Stimulated activated naive CD4-positive, alpha-beta T cell treated with Interleukin-2 at 50 U/mL for 16 hours (primary cell): ENCODE data around the gene CSE1L.
"Not testable (repeated sequence)": the region's sequence is repeated elsewhere in the genome, so short reads cannot be mapped to it uniquely, and the experiment has no call there.

ENCODE experiments used
- DNase-seq: peaks from one replicate; lab custom pipeline; 2025; lab: John Stamatoyannopoulos, UW

CSE1L gene

GRCh38 chr20:49078310-49078709 lies 32.2 kb downstream of the CSE1L start:
- no peak for DNase-seq

GRCh38 chr20:49082295-49082694 lies 36.2 kb downstream of the CSE1L start:
- DNase-seq = not testable (repeated sequence)

DNA sequence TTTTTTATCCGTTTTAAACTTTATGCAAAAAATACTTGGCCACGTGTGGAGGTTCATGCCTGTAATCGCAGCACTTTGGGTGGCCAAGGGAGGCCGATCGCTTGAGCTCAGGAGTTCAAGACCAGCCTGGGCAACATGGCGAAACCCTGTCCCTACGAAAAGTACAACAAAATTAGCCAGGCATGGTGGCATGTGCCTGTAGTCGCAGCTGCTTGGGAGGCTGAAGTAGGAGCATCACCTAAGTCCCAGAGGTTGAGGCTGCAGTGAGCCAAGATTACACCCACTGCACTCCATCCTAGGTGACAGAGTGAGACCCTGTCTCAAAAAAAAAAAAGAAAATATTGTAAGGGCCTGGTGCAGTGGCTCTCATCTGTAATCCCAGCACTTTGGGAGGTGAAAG lies 45.0 kb downstream of the CSE1L start:
- DNase-seq = no peak

DNA sequence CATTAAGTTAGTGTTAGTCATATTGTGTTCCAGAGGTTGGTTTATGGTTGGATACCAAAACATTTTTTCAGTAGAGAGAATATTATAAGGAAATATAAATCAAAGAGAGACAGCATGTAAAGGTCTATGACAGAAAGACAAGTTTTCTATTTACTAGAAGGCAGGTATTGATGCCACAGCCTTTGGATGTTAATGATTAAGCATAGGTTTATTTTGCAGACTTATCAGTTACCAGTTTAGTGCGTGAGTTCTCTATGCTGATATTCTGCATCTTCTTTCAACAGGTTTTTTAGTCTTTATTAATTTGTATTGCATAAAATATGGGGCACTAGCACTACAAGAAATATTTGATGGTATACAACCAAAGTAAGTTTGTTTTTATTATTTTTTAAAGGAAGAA lies 45.6 kb downstream of the CSE1L start:
- DNase-seq = no peak

DNA sequence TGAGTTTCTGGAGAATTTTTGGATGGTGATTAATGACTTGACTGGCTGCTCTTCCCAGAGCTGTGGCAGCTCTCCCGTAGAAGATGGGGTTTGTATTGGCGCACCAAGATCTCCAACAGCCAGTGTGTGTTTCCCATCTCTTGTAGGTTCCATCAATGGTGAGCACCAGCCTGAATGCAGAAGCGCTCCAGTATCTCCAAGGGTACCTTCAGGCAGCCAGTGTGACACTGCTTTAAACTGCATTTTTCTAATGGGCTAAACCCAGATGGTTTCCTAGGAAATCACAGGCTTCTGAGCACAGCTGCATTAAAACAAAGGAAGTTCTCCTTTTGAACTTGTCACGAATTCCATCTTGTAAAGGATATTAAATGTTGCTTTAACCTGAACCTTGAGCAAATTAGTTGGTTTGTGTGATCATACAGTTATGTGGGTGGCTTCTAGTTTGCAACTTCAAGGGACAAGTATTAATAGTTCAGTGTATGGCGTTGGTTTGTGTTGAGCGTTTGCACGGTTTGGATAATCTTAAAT lies 50.2 kb downstream of the CSE1L start:
- no peak for DNase-seq

DNA sequence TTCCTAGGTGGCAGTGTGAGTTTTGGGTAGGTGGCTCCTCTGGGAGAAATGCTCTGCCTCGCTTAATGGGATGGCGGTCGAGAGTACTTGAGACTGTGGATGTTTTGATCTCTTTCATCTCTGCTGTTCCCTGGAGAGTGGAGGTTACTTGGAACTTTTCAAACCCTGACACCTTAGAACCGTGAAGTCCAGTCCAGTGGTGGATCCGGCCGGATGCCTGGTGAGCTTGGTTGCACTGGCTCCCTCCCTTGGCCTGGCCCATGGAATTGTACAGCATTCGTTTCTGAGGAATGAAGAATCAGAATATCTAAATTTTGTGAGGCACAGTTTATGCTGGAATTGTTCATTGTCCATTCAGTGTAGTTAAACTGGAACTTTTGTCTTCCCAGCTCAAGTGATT lies 51.0 kb downstream of the CSE1L start:
- no peak for DNase-seq

DNA sequence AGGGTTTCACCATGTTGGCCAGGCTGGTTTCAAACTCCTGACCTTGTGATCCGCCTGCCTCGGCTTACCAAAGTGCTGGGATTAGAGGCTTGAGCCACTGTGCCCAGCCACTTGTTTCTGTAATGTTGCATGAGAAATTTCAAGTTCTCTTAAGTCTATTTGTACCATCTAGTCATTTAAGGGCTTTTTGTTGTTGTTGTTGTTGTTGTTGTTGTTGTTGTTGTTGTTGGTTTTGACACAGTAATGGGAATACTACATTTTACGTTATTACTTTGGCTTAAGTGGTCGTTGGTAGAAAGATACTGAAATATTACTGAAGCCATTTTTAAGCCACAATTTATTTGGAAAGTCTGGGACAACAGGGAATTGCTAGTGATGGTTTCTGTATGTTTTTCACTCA lies 52.0 kb downstream of the CSE1L start:
- no peak for DNase-seq

DNA sequence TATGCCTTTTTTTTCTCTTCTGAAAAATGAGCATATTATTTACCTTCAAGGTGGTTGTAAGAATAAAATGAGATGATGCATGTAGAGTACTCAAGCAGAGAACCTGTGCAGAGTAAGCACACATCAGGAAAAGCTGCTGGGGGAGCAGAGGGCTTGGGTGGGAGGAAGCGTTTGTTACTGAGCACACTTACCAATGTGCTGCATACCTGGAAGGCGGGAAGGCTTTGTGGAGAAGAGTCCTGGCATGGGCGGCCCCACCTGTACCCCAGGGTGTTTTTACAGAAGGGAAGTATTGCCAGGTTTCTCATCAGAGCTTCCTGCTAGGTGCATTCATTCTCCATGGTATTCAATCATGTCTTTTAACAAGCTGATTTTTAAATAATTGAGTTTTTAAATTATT lies 52.9 kb downstream of the CSE1L start:
- no peak for DNase-seq

GRCh38 chr20:49100292-49100691 lies 54.2 kb downstream of the CSE1L start:
- DNase-seq = not testable (repeated sequence)

GRCh38 chr20:49100972-49101371 lies 54.9 kb downstream of the CSE1L start:
- DNase-seq = no peak

DNA sequence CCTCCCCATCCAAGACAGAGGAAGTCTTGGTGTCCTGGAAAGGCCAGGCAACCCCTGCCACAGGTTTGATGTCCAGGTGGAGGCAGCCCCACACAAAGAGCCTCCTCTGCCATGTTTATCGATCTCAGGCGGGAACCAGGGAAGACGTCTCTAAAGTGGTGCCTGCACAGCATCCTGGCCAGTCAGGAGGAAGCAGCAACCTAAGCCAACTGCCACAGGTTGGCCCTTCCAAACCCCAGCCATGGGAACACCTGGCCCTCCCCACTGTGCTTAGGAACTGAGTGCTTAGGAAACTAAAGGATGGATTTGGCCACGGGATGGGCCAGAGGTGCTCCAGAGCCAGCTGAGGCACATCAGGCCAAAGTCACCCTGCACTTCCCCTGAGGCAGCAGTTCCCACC lies 56.9 kb downstream of the CSE1L start:
- DNase-seq = no peak

DNA sequence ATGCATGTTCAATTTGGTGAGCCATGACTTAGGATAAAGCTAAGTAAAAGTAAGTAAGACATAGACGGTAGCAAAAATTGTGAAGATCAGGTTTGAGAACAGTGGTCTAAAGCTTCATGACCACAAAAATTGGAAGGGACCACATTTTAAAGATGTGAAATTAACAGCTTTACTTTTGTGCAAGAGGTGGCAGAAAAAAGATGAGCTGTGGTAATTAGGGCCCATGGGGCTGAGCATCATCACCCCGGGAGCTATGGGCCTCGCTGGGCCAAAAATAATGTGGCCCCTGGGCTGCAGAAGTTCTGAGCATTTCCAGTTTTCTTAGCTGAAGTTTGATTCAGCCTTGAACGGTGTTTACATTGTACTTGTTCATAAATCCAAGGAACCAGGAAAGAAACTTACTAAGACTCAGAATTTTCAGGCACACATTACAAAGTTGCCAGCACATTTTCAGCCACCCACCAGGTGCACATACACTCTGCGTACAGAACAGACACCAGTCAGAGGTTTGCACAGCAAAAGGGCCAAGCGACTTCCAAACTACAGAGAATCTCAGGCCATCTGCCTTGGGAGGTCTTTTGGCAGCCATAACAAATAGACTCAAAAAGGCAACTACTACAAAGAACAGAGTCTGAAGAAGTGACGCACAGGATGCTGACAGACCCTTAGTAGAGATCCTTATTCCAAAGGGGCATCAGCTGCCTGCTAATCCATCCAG lies 57.7 kb downstream of the CSE1L start:
- no peak for DNase-seq

DNA sequence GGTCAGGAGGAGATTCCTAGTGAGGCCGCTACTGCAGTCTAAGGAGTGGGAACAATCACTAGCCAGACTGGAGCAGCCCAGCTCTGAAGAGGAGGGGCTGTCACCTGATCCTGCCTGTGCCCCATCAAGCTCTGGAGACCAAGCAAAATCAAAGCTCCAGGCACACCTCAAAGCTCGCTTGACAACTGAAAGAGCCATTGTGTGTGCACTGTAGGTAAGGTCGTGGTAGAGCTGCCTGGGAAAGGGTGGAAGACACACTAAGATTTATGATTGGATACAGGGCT lies 58.2 kb downstream of the CSE1L start:
- DNase-seq = no peak

GRCh38 chr20:49104979-49105547 lies 59.0 kb downstream of the CSE1L start:
- not testable (repeated sequence) for DNase-seq

DNA sequence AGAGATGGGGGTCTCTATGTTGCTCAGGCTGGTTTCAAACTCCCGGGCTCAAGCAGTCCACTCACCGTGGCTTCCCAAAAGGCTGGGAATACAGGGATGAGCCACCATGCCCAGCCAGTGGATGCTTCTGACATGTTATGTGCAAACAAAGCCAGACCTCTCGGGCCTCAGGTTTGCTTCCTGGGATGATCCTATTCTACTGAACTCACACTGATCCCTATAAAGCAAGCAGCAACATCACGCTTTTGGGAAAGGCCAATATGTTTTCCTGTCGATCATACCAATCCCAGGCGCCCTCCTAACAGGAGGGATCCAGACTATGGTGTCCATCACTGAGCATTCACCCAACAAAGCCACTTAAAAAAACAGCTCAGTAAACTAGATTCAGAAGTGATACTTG lies 60.2 kb downstream of the CSE1L start:
- no peak for DNase-seq

GRCh38 chr20:49110767-49111694 lies 64.9 kb downstream of the CSE1L start:
- no peak for DNase-seq

GRCh38 chr20:49112596-49113274 lies 66.6 kb downstream of the CSE1L start:
- no peak for DNase-seq

- no peak for DNase-seq
Observed at GRCh38 chr20:49115564-49115963, 69.5 kb downstream of the CSE1L start.

GRCh38 chr20:49118307-49118706 lies 72.2 kb downstream of the CSE1L start:
- DNase-seq = no peak

- no peak for DNase-seq
Observed at GRCh38 chr20:49119988-49120387, 73.9 kb downstream of the CSE1L start.

DNA sequence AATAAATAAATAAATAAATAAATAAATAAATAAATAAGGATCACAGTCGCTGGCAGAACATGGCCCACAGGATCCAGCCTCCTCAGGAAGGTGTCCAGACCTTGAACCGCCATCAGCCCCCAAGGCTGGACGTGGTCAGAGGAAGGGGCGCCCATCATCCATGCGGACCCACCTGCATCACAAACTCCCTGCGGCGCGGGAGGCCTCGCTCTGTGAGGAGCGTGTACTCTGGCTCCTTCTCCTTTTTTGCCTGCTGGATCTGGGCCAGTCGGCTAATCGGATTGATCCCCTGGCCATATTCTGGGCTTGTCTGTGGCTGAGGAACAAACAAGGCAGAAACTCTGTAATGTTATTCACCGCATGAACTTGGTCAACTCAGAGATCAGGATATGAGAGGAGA lies 76.8 kb downstream of the CSE1L start:
- no peak for DNase-seq

GRCh38 chr20:49123982-49124381 lies 77.9 kb downstream of the CSE1L start:
- no peak for DNase-seq
